NCI-H2029 treated with DMSO at 0.1 percent for 48 hours (cell line): Measurements from ENCODE around the gene ZNF484.
"Not testable (repeated sequence)": the region's sequence is repeated elsewhere in the genome, so short reads cannot be mapped to it uniquely, and the experiment has no call there.

ENCODE experiments used
- DNase-seq: peaks from one replicate; lab custom pipeline; 2025; lab: John Stamatoyannopoulos, UW

ZNF484 gene

GRCh38 chr9:92877531-92878430 is at the start of gene ZNF484:
TSS of gene ZNF484 (minus strand) at chr9:92878038. CDS start at chr9:92875029, 3,009 bp downstream.
- DNase-seq = peak; percentile 93

GRCh38 chr9:92920437-92920836 is 42.6 kb upstream of the ZNF484 start:
- DNase-seq = no peak

- no peak for DNase-seq
Observed at GRCh38 chr9:92917176-92917800, 39.5 kb upstream of the ZNF484 start.

- peak; percentile 15 for DNase-seq
Observed at GRCh38 chr9:92911511-92912475, 34.0 kb upstream of the ZNF484 start.

- not testable (repeated sequence) for DNase-seq
Observed at GRCh38 chr9:92905137-92905536, 27.3 kb upstream of the ZNF484 start.

- DNase-seq = no peak
Observed at GRCh38 chr9:92897323-92897722, 19.5 kb upstream of the ZNF484 start.

GRCh38 chr9:92895812-92896436 is 18.1 kb upstream of the ZNF484 start:
- no peak for DNase-seq

- DNase-seq = no peak
Observed at GRCh38 chr9:92894711-92895362, 17.0 kb upstream of the ZNF484 start.

GRCh38 chr9:92893916-92894610 is 16.2 kb upstream of the ZNF484 start:
- not testable (repeated sequence) for DNase-seq

GRCh38 chr9:92892276-92892675 is 14.4 kb upstream of the ZNF484 start:
- not testable (repeated sequence) for DNase-seq

GRCh38 chr9:92890761-92891160 is 12.9 kb upstream of the ZNF484 start:
- DNase-seq = no peak

GRCh38 chr9:92887880-92888338 is 10.1 kb upstream of the ZNF484 start:
- DNase-seq = no peak

- not testable (repeated sequence) for DNase-seq
Observed at GRCh38 chr9:92886846-92887610, 9.2 kb upstream of the ZNF484 start.

GRCh38 chr9:92883666-92884405 is 6.0 kb upstream of the ZNF484 start:
- DNase-seq = not testable (repeated sequence)

- DNase-seq = no peak
Observed at GRCh38 chr9:92882276-92882675, 4.4 kb upstream of the ZNF484 start.

GRCh38 chr9:92875373-92875772 is 2.5 kb downstream of the ZNF484 start:
- no peak for DNase-seq

- DNase-seq = no peak
Observed at GRCh38 chr9:92870289-92870688, 7.5 kb downstream of the ZNF484 start.

- DNase-seq = not testable (repeated sequence)
Observed at GRCh38 chr9:92866600-92866999, 11.2 kb downstream of the ZNF484 start.

GRCh38 chr9:92864152-92864551 is 13.7 kb downstream of the ZNF484 start:
- no peak for DNase-seq
